GM12892 (cell line): ENCODE data around the gene NEGR1.

ENCODE experiments used
- POLR2A ChIP-seq: IDR thresholded peaks from 2 replicates; pipeline ENCODE4 v1.6.1; 2011; ENCODE audit warnings: low read depth, low read length, control low read depth
- POLR2AphosphoS5 ChIP-seq: IDR thresholded peaks from 2 replicates; pipeline ENCODE4 v1.6.1; 2011; ENCODE audit warnings: low read depth, low read length, control low read depth
- TAF1 ChIP-seq: IDR thresholded peaks from 2 replicates; pipeline ENCODE4 v1.6.1; 2011; ENCODE audit warnings: low read depth, mild to moderate bottlenecking, control low read depth, low read length, borderline replicate concordance

- no peak for TF ChIP-seq POLR2A
- no peak for TF ChIP-seq POLR2AphosphoS5
- no peak for TF ChIP-seq TAF1
These were observed 52.4 kb downstream of the NEGR1 start for GRCh38 chr1:72229893-72230292.
